ENCODE measurements around the gene GUCY1A1.
A peak's percentile ranks its signal among the peaks of the same experiment; 100 is the strongest.

Gene GUCY1A1

GRCh38 chr4:155660436-155660835 is 6.2 kb upstream of the GUCY1A1 start:
- DNase-seq: no peak

GRCh38 chr4:155665054-155665453 is 1.6 kb upstream of the GUCY1A1 start:
- no peak for DNase-seq

GRCh38 chr4:155667222-155667567 is 547 bp downstream of the GUCY1A1 start:
- DNase-seq: peak; percentile 50

DNA sequence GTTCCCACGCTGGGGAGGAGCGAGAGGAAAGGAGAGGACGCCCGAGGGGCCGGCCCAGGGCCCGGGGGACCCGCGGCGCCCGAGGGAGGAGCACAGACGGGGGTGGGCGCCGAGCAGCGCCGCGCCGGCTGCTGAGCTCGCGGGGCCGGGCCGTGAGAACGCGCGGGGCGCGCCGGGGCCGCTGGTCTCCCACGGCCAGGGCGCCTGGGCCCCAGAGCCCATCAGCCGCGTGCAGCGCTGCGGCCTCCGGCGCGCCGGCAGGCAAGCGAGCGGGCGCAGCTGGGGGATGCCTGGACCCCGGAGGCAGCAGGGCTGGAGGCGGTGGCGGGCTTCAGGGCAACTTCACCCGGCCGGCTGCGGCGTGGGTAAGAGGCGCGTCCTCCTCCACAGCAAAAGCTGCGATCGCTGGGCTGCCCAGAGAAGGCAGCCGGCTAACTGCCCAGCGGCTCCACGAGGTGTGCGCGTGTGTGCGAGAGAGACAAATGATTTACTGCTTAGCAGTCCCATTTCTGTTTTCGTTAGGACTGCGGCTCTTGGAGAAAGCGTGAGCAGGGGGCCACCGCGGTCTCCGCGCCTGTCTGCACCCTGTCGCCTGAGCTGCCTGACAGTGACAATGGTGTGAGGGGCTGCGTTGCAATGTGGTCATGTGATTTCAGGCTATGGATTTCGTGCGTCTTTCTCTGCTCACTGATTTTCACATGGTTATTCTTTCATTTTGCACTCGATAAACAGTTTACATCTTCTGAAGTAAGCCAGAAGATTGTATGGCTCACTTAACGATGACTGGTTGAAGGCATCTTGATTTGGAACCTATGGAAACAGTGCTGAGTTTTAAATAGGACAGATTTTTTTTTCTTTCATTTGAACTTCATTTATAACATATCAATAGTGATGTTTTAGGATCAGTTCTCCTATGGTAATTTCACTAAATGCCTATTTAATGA is 1.2 kb downstream of the GUCY1A1 start:
- DNase-seq: peak; percentile 35

- peak; percentile 48 for DNase-seq
Observed at GRCh38 chr4:155668707-155669220, 2.1 kb downstream of the GUCY1A1 start.

- DNase-seq: no peak
Observed at GRCh38 chr4:155672342-155672741, 5.7 kb downstream of the GUCY1A1 start.

DNA sequence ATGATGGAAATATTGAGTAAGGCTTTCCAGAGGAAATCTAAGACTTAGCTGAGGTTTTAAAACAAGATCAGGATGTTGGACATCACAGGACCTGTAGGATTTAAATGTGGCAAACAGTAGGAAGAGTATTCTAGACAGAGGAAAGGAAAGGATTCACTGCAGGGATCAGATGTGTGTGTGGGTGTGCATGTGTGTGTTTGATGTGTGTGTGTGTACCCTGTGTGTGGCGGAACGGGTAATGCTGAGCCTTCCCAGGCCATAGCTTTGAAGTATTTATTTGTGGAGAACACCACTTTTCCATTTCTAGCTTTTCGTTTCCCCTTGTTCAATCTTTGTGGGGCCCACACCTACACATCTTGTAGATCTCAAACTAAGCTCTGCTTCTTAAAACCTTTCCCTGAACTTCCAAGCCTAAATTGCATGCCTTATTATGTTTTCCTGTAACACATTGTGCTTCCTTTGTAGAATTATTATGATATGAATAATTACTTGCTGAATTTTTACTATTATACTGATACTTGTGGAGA is 6.9 kb downstream of the GUCY1A1 start:
- DNase-seq: no peak

- no peak for DNase-seq
Observed at GRCh38 chr4:155674669-155675071, 8.0 kb downstream of the GUCY1A1 start.

DNA sequence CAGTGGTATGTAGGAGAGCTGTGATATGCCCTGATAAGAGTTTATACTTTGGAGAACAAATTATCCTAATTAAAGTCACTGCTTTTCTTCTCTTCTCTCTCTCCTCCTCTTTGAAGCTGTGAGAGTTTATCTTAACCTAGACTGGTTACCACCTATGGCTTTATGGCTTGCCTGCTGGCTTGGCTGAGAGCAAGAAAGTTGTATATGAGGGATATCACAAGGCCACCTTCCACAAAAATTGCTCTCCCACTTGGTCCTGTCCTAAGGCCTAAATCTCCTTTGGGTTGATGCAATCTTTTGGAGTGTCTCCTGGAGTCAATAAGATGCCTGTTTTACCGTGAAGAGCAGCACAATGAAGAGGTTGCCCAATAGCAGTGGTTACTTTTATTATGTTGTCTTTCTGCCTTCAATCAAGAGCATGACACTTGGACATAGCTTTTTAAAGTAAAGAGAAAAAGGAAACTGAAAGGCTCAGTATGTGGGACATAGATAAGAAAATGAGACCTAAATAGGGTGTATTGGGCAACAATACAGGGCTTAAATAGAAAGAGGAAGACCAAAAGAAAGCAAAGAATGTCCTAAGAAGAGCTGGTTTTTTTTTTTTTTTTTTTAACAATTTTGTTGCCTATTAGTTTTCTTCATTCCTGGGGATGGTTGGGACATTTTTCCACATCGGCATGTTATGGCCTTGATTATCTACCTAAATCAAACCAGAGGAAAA is 9.2 kb downstream of the GUCY1A1 start:
- peak; percentile 67 for DNase-seq

GRCh38 chr4:155676430-155676825 is 9.8 kb downstream of the GUCY1A1 start:
- DNase-seq: no peak

DNA sequence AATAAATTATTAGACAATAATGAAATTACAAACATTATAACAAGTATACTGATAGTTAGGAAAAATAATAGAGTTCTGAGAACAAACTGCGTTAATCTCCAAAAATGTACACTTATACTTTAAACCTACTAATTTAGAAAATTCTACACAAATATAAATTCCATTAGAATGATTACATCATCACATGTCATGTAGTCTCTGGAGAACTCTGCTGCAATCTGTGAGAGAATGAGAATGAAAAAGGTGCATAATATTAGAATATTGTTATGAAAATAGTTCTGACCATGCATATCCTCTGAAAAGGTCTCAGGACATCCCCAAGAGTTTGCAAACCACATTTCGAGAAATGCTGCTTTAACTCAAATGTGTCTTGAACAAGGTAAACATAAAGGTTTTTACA is 11.4 kb downstream of the GUCY1A1 start:
- no peak for DNase-seq

DNA sequence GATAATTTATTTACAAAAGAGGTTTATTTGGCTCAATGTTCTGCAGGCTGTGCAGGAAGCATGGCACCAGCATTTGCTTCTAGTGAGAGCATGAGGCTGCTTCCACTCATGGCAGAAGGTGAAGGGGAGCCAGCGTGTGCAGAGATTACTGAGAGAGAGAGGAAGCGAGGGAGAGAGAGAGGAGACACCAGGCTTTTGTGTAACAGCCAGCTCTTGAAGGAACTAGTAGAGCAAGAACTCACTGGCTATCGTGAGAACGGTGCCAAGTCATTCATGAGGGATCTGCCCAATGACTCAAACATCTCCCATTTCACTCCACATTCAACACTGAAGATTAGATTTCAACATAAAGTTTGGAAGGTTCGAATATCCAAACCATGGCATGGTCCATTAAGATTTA is 12.7 kb downstream of the GUCY1A1 start:
- DNase-seq: peak; percentile 17

- DNase-seq: no peak
Observed at GRCh38 chr4:155681886-155682285, 15.2 kb downstream of the GUCY1A1 start.

GRCh38 chr4:155684423-155684822 is 17.8 kb downstream of the GUCY1A1 start:
- no peak for DNase-seq

DNA sequence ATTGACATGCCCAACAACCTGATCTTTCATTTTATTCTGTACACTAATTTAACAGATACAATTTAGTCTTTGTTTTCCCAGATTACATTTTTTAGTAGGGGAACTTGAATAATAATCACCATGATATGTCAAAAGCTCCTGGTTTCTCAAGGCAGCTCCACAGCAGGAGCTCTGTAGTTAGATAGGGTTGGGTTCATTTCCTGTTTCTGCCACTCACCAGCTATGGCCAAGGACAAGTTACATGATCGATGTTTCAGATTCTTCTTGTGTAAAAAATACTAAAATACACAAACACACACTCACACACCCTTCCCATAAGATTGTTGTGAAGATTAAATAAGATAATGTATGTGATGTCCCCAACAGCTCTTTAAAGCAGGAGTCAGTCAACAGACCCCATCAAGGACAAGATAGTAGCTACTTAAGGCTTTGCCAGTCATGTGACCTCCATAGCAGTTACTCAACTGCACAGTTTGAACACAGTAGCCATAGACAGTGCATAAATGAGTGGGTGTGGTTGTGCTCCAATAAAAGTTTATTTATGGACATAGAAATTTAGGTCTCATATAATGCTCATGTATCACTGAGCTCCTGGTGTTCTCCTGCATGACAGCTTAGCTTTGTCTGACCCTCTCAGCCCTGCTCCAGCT is 18.4 kb downstream of the GUCY1A1 start:
- DNase-seq: no peak

GRCh38 chr4:155687380-155687982 is 20.8 kb downstream of the GUCY1A1 start:
- DNase-seq: no peak

DNA sequence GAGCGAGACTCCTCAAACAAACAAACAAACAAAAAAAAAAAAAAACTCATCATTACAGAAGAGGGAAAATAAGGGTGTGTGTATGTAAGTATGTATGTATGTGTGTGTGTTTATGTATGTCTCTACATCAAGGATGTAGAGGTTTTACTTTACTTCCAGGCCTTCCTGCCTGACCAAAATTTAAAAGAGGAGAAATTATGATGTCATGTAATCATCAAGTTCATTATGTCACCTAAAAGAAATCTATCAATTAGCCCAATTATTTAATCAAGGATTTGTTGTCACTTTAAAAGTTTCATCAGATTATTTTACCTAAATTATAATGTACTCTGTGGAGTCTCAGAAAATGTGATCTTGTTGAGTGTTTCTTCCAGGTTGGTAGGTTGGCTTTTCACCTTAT is 21.6 kb downstream of the GUCY1A1 start:
- no peak for DNase-seq

DNA sequence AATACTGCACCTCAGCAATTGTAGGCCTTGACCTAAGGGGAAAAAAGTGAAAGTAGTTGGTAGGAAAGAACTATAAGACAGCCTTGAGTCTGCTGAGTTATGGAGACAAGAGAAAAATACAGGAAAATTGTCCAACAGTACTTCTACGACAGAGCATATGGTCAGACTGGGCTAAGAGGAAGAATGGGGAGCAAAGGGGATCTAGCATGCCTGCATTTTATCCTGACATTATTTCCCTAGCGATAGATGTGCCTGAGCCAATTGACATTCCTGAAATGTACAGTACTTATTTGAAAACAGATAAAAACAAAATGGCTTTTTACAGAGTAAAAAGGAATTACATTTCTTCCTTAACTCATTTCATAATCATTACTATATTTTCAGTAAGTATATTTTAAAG is 22.2 kb downstream of the GUCY1A1 start:
- DNase-seq: no peak

GRCh38 chr4:155690044-155690837 is 23.6 kb downstream of the GUCY1A1 start:
- no peak for DNase-seq

DNA sequence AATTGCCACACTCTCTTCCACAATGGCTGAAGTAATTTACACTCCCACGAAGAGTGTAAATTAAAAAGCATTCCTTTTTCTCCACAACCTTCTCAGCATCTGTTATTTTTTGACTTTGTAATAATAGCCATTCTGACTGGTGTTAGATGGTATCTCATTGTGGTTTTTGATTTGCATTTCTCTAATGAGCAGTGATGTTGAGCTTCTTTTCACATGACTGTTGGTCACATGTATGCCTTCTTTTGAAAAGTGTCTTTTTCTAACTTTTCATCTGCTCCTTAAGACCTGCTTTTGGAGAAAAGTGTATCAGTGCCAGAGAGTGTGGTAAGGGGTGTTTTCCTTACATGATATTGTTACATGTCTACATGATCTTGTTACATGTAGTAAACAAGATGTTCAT is 25.7 kb downstream of the GUCY1A1 start:
- DNase-seq: no peak

GRCh38 chr4:155693015-155693663 is 26.5 kb downstream of the GUCY1A1 start:
- DNase-seq: no peak
